H1 (cell line): ENCODE results near the gene BATF3. TPM values are rescaled to one million over a fixed set of nuclear protein-coding genes. Genes with fewer than 3 reads are reported as not detected.

Experiments used
- CBX5 ChIP-seq: fragments of 300-800, 300-1000 bp; sonication (generic); IDR thresholded peaks from 2 replicates; pipeline ENCODE4 v1.7.1; 2016; ENCODE audit warnings: antibody characterized with exemption, low read length, low read depth
- CBX8 ChIP-seq: fragments of 300-800, 300-1000 bp; sonication (generic); IDR thresholded peaks from 2 replicates; pipeline ENCODE4 v1.7.1; 2016; ENCODE audit warnings: low read depth, low read length, borderline replicate concordance
- KDM1A ChIP-seq: fragments of 200-600, 300-600 bp; sonication (generic); IDR thresholded peaks from 2 replicates; pipeline ENCODE4 v1.7.1; 2016; ENCODE audit warnings: mild to moderate bottlenecking, low read length, borderline replicate concordance
- RNF2 ChIP-seq: fragments of 200-900, 300-1000 bp; sonication (generic); IDR thresholded peaks from 2 replicates; pipeline ENCODE4 v1.7.1; 2016; ENCODE audit warnings: borderline replicate concordance, low read depth, mild to moderate bottlenecking, antibody characterized with exemption, low read length; ENCODE audit not compliant: poor library complexity, severe bottlenecking; ENCODE audit errors: missing control alignments
- SAP30 ChIP-seq: fragments of 300-600 bp; sonication (generic); IDR thresholded peaks from 2 replicates; pipeline ENCODE4 v1.7.1; 2012; ENCODE audit warnings: low read length, moderate library complexity, mild to moderate bottlenecking, inconsistent platforms; ENCODE audit not compliant: insufficient read depth, insufficient replicate concordance
- SP2 ChIP-seq: IDR thresholded peaks from 2 replicates; pipeline ENCODE4 v1.6.1; 2012; ENCODE audit warnings: mild to moderate bottlenecking, low read length, inconsistent platforms
- SRF ChIP-seq: IDR thresholded peaks from 2 replicates; pipeline ENCODE4 v1.6.1; 2011; ENCODE audit warnings: mild to moderate bottlenecking, low read depth, low read length, moderate library complexity
- SUZ12 ChIP-seq: fragments of 200-600 bp; sonication (generic); IDR thresholded peaks from 2 replicates; pipeline ENCODE4 v1.6.1; 2012; ENCODE audit warnings: mild to moderate bottlenecking, inconsistent platforms, low read length, moderate library complexity, mixed read lengths
- TAF1 ChIP-seq: IDR thresholded peaks from 2 replicates; pipeline ENCODE4 v1.6.1; 2011; ENCODE audit warnings: mild to moderate bottlenecking, low read depth, low read length
- polyA plus RNA-seq, 7 experiments: library from polyadenylated mRNA; depleted of rRNA in 3 of 7; stranded (reverse) in 5 of 7; unstranded in 2 of 7; fragments of >200 nt in 5 of 7; fragments of 200-250 nt in 2 of 7; gene quantifications; 1 replicate in 5 of 7; 2 replicates in 1 of 7; 4 replicates in 1 of 7; pipeline versions ENCODE4 v1.2.1 to v1.2.3, GENCODE V29; 2011 to 2013; ENCODE audit warnings: missing spikeins in 2 of 7, mixed read lengths in 2 of 7
- total RNA-seq: library from RNA; stranded (reverse); fragmentation: NEBNext Ultra II Directional; extraction: Animal tissue kit (Norgen Biotek cat#: 25700); gene quantifications from 2 replicates; pipeline ENCODE4 v1.2.1, GENCODE V29; 2021

BATF3 gene
- total and polyA plus RNA-seq, 2 of the 8 experiments (the other 6 are each of a cell fraction or from before 2014, with no cell fraction given) = 6.3 TPM

GRCh38 chr1:212666116-212666775, 33.4 kb downstream of the BATF3 start (continued):
- no peak for TF ChIP-seq SP2
- no peak for TF ChIP-seq TAF1
- TF ChIP-seq CBX8 = no peak
- TF ChIP-seq KDM1A = no peak
- no peak for TF ChIP-seq SRF
- TF ChIP-seq RNF2 = no peak
- no peak for TF ChIP-seq SUZ12
- no peak for TF ChIP-seq CBX5
- no peak for TF ChIP-seq SAP30
